ENCODE measurements around the gene RABGAP1L.
"Not testable (repeated sequence)": the region's sequence is repeated elsewhere in the genome, so short reads cannot be mapped to it uniquely, and the experiment has no call there.

RABGAP1L gene

DNA sequence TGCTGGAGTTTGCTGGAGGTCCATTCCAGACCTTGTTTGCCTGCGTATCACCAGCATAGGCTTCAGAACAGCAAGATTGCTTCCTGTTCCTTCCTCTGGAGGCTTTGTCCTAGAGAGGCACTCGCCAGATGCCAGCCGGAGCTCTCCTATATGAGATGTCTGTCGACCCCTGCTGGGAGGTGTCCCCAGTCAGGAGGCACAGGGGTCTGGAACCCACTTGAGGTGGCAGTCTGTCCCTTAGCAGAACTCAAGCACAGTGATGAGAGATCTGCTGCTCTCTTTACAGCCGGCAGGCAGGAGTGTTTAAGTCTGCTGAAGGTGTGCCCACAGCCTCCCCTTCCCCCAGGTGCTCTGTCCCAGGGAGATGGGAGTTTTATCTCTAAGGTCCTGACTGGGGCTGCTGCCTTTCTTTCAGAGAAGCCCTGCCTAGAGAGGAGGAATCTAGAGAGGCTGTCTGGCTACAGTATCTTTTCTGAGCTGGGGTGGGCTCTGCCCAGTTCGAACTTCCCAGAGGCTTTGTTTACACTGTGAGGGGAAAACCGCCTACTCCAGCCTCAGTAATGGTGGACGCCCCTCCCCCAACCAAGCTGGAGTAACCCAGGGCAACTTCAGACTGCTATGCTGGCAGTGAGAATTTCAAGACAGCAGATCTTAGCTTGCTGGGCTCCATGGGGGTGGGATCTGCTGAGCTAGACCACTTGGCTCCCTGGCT is 493.4 kb downstream of the RABGAP1L start:
- no peak for DNase-seq (ENCODE audit: low read depth in 2 of 2, low spot score in 1 of 2)

GRCh38 chr1:174654560-174654959 is 495.2 kb downstream of the RABGAP1L start:
- DNase-seq (ENCODE audit: low read depth in 2 of 2, low spot score in 1 of 2): no peak

DNA sequence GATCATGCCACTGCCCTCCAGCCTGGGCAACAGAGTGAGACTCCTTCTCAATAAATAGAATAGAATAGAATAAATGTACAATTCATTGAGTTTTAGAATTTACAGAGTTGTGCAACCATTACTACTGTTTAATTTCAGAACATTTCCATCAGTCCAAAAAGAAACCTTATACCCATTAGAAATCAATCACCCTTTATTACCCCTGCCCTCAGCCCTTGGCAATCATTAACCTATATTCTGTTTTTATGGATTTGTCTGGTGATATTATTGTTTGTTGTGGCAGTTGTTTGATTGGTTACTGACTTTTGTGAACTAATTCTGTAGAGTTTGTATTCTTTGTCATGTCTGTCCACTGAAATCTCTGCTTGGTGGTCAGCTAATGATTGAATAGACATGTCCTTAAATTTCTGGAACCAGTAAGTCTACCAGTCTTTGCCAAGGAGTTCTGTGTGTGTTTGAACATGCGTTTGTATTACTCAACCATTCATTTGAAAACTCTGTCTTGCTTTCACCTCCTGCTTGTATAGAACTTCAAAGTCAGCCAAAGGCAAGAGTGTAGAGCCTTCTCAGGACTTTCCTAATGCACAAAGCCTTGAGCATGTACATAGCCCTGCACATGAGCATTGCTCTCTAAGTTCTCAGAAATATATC is 497.2 kb downstream of the RABGAP1L start:
- no peak for DNase-seq (ENCODE audit: low read depth in 2 of 2, low spot score in 1 of 2)

DNA sequence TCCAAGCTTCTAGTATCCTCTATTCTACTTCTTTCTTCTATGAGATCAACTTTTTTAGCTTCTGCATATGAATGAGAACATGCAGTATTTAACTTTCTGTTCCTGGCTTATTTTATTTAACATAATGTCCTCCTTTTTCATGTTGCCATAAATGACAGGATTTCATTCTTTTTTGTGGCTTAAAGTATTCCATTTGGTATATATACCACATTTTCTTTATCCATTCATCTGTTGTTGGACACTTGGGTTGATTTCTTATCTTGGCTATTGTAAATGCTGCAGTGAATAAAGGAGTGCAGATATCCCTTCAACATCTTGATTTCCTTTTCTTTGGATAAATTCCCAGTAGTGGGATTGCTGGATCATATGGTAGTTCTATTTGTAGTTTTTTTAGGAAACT is 498.1 kb downstream of the RABGAP1L start:
- DNase-seq (ENCODE audit: low read depth in 2 of 2, low spot score in 1 of 2): no peak

DNA sequence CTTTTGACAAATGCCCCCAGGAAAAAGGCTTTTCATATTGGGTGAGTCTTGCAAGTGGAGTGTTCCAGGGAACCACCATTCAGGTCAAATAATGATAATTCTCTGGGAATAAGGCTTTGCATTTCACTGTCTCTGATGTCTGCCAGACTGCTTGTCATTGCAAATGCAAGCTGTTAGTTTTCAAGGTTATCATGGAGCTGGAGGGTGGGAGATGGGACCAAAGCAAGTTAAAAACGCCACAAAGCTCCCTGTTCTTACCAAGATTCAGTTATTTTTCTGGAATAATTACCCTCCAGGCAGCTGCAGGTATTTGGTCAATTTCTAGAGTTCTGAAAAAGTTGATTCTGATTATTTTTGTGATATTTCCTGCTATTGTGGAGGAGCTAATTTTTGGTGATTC is 498.6 kb downstream of the RABGAP1L start:
- no peak for DNase-seq (ENCODE audit: low read depth in 2 of 2, low spot score in 1 of 2)

DNA sequence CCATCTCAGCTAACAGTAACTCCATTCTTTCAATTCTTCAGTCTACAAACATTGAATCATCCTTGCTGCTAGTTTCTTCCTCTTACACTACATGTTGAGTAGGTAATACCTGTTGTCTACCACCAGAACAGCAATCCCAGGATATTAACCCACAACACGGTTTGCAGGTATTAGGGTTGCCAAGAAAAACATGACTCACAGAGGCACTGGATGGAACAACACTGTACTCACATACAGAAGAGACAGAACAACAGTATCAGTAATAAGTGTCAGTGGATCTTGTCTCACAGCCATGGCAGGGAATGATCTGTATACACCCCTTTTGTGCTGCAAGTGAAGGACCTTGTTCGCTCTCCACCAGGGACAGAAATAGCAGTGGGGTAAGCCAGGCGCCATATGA is 500.5 kb downstream of the RABGAP1L start:
- DNase-seq (ENCODE audit: low read depth in 2 of 2, low spot score in 1 of 2): no peak

- no peak for DNase-seq (ENCODE audit: low read depth in 2 of 2, low spot score in 1 of 2)
Measured at GRCh38 chr1:174660476-174660875, 501.2 kb downstream of the RABGAP1L start.

- DNase-seq (ENCODE audit: low read depth in 2 of 2, low spot score in 1 of 2): no peak
Measured at GRCh38 chr1:174663358-174663757, 504.0 kb downstream of the RABGAP1L start.

GRCh38 chr1:174666248-174666647 is 506.9 kb downstream of the RABGAP1L start:
- DNase-seq (ENCODE audit: low read depth in 2 of 2, low spot score in 1 of 2): no peak

DNA sequence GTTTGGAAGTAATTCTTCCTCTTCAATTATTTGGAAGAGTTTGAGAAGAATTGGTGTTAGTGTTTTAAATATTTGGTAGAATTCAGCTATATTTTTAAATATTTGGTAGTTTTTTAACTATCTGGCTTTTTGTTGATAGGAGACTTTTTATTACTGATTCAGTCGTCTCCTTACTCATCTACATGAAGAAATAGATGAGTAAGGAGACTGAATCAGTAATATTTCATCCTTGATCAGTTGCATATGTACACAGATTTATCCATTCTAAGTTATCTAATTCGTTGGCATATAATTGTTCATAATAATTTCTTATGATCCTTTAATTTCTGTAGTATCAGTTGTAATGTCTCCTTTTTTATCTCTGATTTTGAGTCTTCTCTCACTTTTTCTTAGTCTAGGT is 512.5 kb downstream of the RABGAP1L start:
- DNase-seq (ENCODE audit: low read depth in 2 of 2, low spot score in 1 of 2): no peak

DNA sequence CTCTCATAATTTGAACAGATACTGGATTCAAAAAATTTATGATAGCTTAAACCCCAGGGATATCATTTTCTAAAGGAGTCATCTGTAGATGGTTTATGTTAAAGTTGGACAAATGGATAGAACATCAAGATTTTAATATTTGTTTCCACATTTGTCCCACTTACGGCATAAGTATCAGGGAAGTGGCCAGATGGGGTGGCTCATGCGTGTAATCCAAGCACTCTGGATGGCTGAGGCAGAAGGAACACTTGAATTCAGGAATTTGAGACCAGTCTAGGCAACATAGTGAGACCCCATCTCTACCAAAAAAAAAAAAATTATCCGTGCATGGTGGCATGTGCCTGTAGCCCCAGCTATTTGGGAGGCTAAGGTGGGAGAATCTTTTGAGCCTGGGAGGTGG is 517.5 kb downstream of the RABGAP1L start:
- DNase-seq (ENCODE audit: low read depth in 2 of 2, low spot score in 1 of 2): no peak

DNA sequence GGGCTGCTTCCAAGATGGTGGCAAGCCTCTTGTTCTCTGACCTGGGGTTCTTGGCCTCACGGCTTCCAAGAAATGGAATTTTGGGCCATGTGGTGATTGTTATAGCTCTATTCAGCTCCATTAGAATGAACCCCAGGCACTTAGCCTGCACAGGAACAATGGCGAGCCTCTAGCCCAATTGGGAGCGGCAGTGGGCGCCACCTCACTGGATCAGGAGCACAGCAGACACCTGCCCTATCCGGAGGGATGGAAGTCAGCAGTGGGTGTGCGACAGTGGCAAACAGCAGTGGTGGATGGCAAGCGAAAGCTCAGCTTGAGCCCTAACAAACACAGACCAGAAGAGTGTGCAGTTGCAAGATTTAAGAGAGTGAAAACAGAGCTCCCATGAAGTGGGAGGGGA is 519.3 kb downstream of the RABGAP1L start:
- no peak for DNase-seq (ENCODE audit: low read depth in 2 of 2, low spot score in 1 of 2)

DNA sequence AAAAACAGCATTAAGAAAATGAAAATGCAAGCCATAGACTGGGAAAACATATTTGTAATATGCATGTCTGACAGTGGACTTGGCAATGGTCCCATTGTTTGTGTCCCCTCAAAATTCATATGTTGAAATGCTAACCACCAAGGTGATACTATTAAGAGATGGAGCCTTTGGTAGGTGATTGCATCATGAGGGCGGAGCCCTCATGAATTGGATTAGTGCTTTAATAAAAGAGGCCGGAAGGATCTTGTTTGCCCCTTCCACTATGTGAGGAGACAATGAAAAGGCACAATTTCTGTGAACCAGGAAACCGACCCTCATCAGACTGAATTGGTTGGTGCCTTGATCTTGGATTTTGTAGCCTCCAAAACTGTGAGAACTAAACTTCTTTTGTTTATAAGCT is 520.8 kb downstream of the RABGAP1L start:
- no peak for DNase-seq (ENCODE audit: low read depth in 2 of 2, low spot score in 1 of 2)

- DNase-seq (ENCODE audit: low read depth in 2 of 2, low spot score in 1 of 2): no peak
Measured at GRCh38 chr1:174682419-174683008, 523.2 kb downstream of the RABGAP1L start.

DNA sequence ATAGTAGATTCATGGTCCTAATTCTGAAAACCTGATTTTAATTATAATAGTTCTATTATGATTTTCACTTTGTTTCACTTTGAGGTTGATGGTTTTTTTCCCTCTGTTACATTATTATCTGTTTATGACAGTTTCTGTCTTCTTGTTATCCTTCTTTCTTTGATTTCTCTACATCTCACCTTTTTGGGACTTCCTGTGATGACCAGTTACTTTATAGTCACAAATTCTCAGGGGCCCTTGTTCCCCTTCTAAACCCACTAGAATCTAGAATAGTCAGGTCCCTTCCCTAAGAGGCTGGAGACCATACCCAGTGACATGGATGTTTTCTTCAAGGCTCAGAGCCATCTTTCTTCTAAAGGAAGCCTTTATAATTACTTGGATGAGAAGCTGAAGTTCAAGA is 526.9 kb downstream of the RABGAP1L start:
- DNase-seq (ENCODE audit: low read depth in 2 of 2, low spot score in 1 of 2): no peak

DNA sequence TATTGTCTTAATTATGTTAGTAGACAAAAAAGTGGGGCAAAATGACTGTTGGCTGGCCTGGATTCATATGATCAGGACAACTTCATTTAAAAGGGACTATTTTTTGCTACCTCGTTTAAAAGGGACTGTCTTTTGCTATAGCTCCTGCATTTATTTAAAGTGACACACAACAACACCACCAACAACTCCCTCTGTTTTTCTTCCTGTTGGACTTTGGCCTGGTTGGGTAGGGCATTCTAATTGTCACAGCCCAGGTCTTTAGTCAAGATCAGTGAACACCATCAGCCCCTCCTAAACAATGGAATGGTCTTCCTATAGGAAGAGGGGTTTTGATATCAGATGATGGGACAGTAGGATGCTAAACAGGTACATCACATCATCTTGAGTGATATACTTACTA is 530.2 kb downstream of the RABGAP1L start:
- DNase-seq (ENCODE audit: low read depth in 2 of 2, low spot score in 1 of 2): no peak

DNA sequence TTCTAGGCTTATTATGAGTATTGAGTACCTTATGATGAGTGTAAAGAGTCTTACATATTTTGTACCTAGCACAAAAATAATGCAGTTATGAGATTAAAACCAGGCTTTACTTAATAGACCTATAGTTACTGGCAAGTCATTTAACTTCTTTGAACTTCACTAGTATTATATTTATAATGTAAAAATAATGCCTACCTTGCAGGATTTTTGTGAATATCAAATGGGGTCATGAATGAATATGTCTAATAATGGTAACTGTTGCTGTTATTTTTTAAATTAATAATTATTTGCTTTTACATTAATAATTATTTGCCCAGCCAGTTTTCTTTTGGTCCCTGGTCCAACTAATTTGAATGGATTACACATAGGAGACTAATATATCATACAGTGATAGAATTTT is 530.9 kb downstream of the RABGAP1L start:
- DNase-seq (ENCODE audit: low read depth in 2 of 2, low spot score in 1 of 2): no peak

DNA sequence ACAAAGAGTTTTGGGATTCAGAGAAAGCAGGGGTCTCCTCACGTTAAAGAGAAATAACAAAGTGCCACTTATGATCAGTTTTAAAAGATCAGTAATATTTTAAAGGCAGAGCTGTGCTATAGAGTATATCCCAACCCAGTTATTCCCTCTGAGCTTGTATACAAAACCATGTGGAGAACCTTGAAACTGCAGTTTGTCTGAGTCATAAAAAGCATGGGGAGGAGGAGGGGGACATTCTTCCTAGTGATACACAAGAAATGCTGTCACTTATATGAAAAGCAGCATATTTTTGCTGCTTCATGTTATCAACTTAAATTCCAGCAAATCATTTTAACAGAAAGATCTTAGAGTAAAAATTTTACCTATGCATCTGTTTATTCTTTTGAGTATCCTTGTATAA is 533.0 kb downstream of the RABGAP1L start:
- no peak for DNase-seq (ENCODE audit: low read depth in 2 of 2, low spot score in 1 of 2)

- no peak for DNase-seq (ENCODE audit: low read depth in 2 of 2, low spot score in 1 of 2)
Measured at GRCh38 chr1:174693085-174693484, 533.8 kb downstream of the RABGAP1L start.

DNA sequence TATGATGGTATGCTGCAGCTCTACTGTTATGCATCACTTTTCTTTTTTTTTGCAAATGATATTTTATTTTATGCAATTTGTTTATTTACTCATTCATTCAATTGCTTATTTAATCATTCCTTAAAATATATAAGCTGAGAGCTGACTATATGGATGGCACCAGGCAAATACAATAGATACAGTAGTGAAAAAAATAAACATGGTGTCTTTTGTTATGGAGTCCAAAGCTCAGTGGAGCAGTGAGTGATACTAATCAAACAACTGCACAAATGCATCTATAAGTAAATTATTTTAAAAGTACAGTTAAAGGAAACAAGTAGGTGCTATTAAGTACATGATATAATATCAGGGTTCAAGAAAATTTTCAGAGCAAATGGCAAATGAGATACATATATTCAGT is 534.2 kb downstream of the RABGAP1L start:
- not testable (repeated sequence) for DNase-seq (ENCODE audit: low read depth in 2 of 2, low spot score in 1 of 2)

GRCh38 chr1:174696026-174696821 is 536.9 kb downstream of the RABGAP1L start:
- DNase-seq (ENCODE audit: low read depth in 2 of 2, low spot score in 1 of 2): no peak

- no peak for DNase-seq (ENCODE audit: low read depth in 2 of 2, low spot score in 1 of 2)
Measured at GRCh38 chr1:174700314-174700713, 541.0 kb downstream of the RABGAP1L start.

Measured in stimulated activated CD8-positive, alpha-beta memory T cell treated with anti-CD3 and anti-CD28 coated beads, Interleukin-4, amount 100 ng/mL, for 1 hour (primary cell).